ENCODE measurements around the gene OVOL3. TPM values are rescaled to one million over a fixed set of nuclear protein-coding genes. Genes with fewer than 3 reads are reported as not detected.

Gene OVOL3
- total RNA-seq, 4 donors from 2014 or later = not detected

- no peak for DNase-seq
- Histone ChIP-seq H3K4me3 (no peak overlapping the region), H3K4me1 (peaks cover 0 to 18% (median 11%) of the 10 kb centered on the region in 3 donors), H3K27me3 (no peaks in the 10 kb centered on the region), H3K9me3 (no peaks in the 10 kb centered on the region), H3K27ac (no peak overlapping the region), H3K36me3 (peaks cover 0 to 7% (median 0%) of the 10 kb centered on the region in 3 donors)
- WGBS, 2 donors = 81 to 92% methylated on average over 6 to 8 of the region's 8 CpGs
- intact Hi-C loops (cut with DNase I) = no loop called here
- no peak for TF ChIP-seq CTCF (IDR thresholded peaks at IDR 0.05)
- TF ChIP-seq POLR2A (IDR thresholded peaks at IDR 0.05) = no peak
Observed at GRCh38 chr19:36072081-36072480, 38.9 kb upstream of the OVOL3 start.

GRCh38 chr19:36073121-36073876 is 37.6 kb upstream of the OVOL3 start:
- intact Hi-C loops (cut with DNase I) = no loop called here
- WGBS, 2 donors = 88 to 93% methylated on average over 10 of the region's 10 CpGs
- no peaks in the 10 kb centered on the region for H3K27me3 ChIP-seq
- no peaks in the 10 kb centered on the region for H3K36me3 ChIP-seq
- no peak for TF ChIP-seq CTCF (IDR thresholded peaks at IDR 0.05)
- H3K4me1 ChIP-seq = peaks cover 0 to 18% (median 11%) of the 10 kb centered on the region in 3 donors
- no peaks in the 10 kb centered on the region for H3K9me3 ChIP-seq
- H3K27ac ChIP-seq = no peak overlapping the region
- H3K4me3 ChIP-seq = no peak overlapping the region
- no peak for DNase-seq

GRCh38 chr19:36079389-36079945 is 31.5 kb upstream of the OVOL3 start:
- Histone ChIP-seq H3K9me3 (no peaks in the 10 kb centered on the region), H3K27ac (no peak overlapping the region), H3K4me1 (peaks cover 0 to 10% (median 3%) of the 10 kb centered on the region in 3 donors), H3K36me3 (no peaks in the 10 kb centered on the region), H3K27me3 (no peaks in the 10 kb centered on the region), H3K4me3 (no peak overlapping the region)
- intact Hi-C loops (cut with DNase I) = no loop called here
- TF ChIP-seq CTCF (IDR thresholded peaks at IDR 0.05) (no peak), POLR2A (IDR thresholded peaks at IDR 0.05) (no peak)
- DNase-seq = no peak
- 96 to 99% methylated on average over 3 of the region's 3 CpGs for WGBS, 2 donors

GRCh38 chr19:36081385-36081784 is 29.6 kb upstream of the OVOL3 start:
- no peak for TF ChIP-seq POLR2A (IDR thresholded peaks at IDR 0.05)
- no peak for DNase-seq
- peaks cover 0 to 10% (median 3%) of the 10 kb centered on the region in 3 donors for H3K4me1 ChIP-seq
- no peaks in the 10 kb centered on the region for H3K27me3 ChIP-seq
- H3K9me3 ChIP-seq = no peaks in the 10 kb centered on the region
- H3K4me3 ChIP-seq = no peak overlapping the region
- H3K36me3 ChIP-seq = no peaks in the 10 kb centered on the region
- H3K27ac ChIP-seq = no peak overlapping the region
- WGBS, 2 donors = 41 to 62% methylated on average over 2 to 3 of the region's 3 CpGs
- intact Hi-C loops (cut with DNase I) = no loop called here

GRCh38 chr19:36081894-36082293 is 29.0 kb upstream of the OVOL3 start:
- Histone ChIP-seq H3K4me1 (peaks cover 0 to 10% (median 3%) of the 10 kb centered on the region in 3 donors), H3K4me3 (no peak overlapping the region), H3K36me3 (no peaks in the 10 kb centered on the region), H3K27ac (no peak overlapping the region), H3K9me3 (no peaks in the 10 kb centered on the region), H3K27me3 (no peaks in the 10 kb centered on the region)
- TF ChIP-seq POLR2A (IDR thresholded peaks at IDR 0.05) (no peak), CTCF (IDR thresholded peaks at IDR 0.05) (no peak)
- intact Hi-C loops (cut with DNase I) = no loop called here
- WGBS, 2 donors = 47 to 84% methylated on average over 4 to 5 of the region's 7 CpGs
- DNase-seq = no peak

Measured in esophagus squamous epithelium (tissue), 5 donors.